Suprapubic skin (tissue), 4 donors: ENCODE measurements around the gene WWOX. TPM values are rescaled to one million over a fixed set of nuclear protein-coding genes. Genes with fewer than 3 reads are reported as not detected.

Experiments used
- DNase-seq, 2 donors: peaks; one replicate each; pipeline ENCODE4 v3.0.0-alpha.2; 2019; ENCODE audit warnings: low spot score in 2 of 2
- H3K27ac ChIP-seq: fragments of 200-600 bp; sonication (generic); one replicate; pipeline ENCODE4 v1.5.1; 2019
- H3K27me3 ChIP-seq: fragments of 200-600 bp; sonication (generic); one replicate; pipeline ENCODE4 v1.5.1; 2019
- H3K36me3 ChIP-seq: fragments of 200-600 bp; sonication (generic); one replicate; pipeline ENCODE4 v1.5.1; 2019
- H3K4me1 ChIP-seq: fragments of 200-600 bp; sonication (generic); one replicate; pipeline ENCODE4 v1.5.1; 2019
- H3K4me3 ChIP-seq: fragments of 200-600 bp; sonication (generic); one replicate; pipeline ENCODE4 v1.5.1; 2019; ENCODE audit warnings: mild to moderate bottlenecking
- H3K9me3 ChIP-seq: fragments of 200-600 bp; sonication (generic); one replicate; pipeline ENCODE4 v1.5.1; 2019
- EP300 ChIP-seq: sonication (generic); formaldehyde crosslinking; IDR thresholded peaks from one replicate; pipeline ENCODE4 v1.6.1; 2017; ENCODE audit warnings: antibody characterized with exemption
- POLR2A ChIP-seq, 2 donors: fragments of 450-650 bp; IDR thresholded peaks; one replicate each; pipeline ENCODE4 v1.6.1; 2017; ENCODE audit warnings: antibody characterized with exemption in 2 of 2, mild to moderate bottlenecking in 2 of 2, moderate library complexity in 2 of 2
- POLR2AphosphoS5 ChIP-seq, 3 donors: sonication (generic); formaldehyde crosslinking; IDR thresholded peaks; one replicate each; pipeline ENCODE4 v1.6.1; 2017; ENCODE audit warnings: antibody characterized with exemption in 3 of 3
- WGBS: methylation state at CpG from one replicate; pipeline ENCODE4 v1.1.5; 2018; 5-methylcytosine and 5-hydroxymethylcytosine counted together
- total RNA-seq, 4 donors: library from RNA; depleted of rRNA; stranded (reverse); fragments of >200 nt; gene quantifications; one replicate each; pipeline ENCODE4 v1.1.0, GENCODE V29; 2016
- TF ChIP-seq, protein P1 (sequence below), 2 donors: fragments of 200-600 bp in 1 of 2; fragments of 450-650 bp in 1 of 2; sonication (generic) in 1 of 2; IDR thresholded peaks; one replicate each; pipeline ENCODE4 v1.5.1; 2016 to 2019; ENCODE audit warnings: antibody characterized with exemption in 2 of 2, mild to moderate bottlenecking in 1 of 2, moderate library complexity in 1 of 2

Gene WWOX
- total RNA-seq, 4 donors from 2014 or later: 29.6 to 104 (median 47.3) TPM

DNA sequence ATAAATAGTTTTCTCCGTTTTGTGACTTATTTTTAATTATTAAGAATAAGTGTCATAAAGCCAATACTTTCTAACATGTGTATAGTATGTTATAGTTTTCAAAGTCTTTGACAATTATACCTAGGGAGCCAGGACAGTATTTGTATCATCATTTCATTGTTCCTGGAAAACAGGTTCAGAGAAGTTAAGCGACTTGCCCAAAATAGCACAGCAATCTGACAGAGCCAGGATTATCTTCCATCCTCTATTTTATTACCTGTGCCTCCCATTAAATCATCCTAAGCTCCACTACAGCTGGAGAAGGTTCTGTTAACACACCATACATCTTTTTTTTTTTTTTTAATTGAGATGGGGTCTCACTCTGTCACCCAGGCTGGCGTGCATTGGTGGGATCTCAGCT, 782.7 kb downstream of the WWOX start:
- no peak for DNase-seq
- H3K9me3 ChIP-seq: no peaks in the 10 kb centered on the region
- no peaks in the 10 kb centered on the region for H3K36me3 ChIP-seq
- TF ChIP-seq, protein P1, sequence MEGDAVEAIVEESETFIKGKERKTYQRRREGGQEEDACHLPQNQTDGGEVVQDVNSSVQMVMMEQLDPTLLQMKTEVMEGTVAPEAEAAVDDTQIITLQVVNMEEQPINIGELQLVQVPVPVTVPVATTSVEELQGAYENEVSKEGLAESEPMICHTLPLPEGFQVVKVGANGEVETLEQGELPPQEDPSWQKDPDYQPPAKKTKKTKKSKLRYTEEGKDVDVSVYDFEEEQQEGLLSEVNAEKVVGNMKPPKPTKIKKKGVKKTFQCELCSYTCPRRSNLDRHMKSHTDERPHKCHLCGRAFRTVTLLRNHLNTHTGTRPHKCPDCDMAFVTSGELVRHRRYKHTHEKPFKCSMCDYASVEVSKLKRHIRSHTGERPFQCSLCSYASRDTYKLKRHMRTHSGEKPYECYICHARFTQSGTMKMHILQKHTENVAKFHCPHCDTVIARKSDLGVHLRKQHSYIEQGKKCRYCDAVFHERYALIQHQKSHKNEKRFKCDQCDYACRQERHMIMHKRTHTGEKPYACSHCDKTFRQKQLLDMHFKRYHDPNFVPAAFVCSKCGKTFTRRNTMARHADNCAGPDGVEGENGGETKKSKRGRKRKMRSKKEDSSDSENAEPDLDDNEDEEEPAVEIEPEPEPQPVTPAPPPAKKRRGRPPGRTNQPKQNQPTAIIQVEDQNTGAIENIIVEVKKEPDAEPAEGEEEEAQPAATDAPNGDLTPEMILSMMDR (IDR thresholded peaks at IDR 0.05): no peak
- TF ChIP-seq POLR2A (IDR thresholded peaks at IDR 0.05) (no peak), POLR2AphosphoS5 (IDR thresholded peaks at IDR 0.05) (no peak), EP300 (no peak)
- H3K4me1 ChIP-seq: no peaks in the 10 kb centered on the region
- no peak overlapping the region for H3K27ac ChIP-seq
- H3K4me3 ChIP-seq: no peak overlapping the region
- no peaks in the 10 kb centered on the region for H3K27me3 ChIP-seq
- 89% methylated on average over 3 of the region's 3 CpGs for WGBS

DNA sequence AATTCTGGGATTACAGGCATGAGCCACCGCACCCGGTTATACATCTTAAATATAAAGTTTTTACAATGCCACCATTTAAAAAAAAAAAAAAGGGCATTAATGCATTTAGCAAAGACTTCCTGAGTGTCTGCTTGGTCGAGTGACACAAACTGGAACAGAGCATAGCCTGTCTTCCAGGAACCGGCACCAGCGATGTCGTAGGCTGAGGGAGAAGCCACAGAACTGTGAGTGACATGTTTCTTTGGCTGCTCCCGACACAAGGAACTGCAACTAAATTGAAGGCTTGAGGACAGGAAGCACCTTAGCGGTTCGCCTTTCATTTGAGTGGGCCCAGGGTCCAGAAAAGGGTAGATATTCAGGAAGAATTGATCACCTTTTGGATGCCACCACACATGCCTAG, 783.3 kb downstream of the WWOX start:
- 75% methylated on average over 9 of the region's 9 CpGs for WGBS
- no peaks in the 10 kb centered on the region for H3K36me3 ChIP-seq
- H3K27me3 ChIP-seq: no peaks in the 10 kb centered on the region
- TF ChIP-seq EP300 (no peak), POLR2AphosphoS5 (IDR thresholded peaks at IDR 0.05) (no peak), POLR2A (IDR thresholded peaks at IDR 0.05) (no peak)
- TF ChIP-seq, protein P1 (IDR thresholded peaks at IDR 0.05): no peak
- H3K9me3 ChIP-seq: no peaks in the 10 kb centered on the region
- no peak overlapping the region for H3K27ac ChIP-seq
- H3K4me1 ChIP-seq: no peaks in the 10 kb centered on the region
- no peak for DNase-seq
- no peak overlapping the region for H3K4me3 ChIP-seq

DNA sequence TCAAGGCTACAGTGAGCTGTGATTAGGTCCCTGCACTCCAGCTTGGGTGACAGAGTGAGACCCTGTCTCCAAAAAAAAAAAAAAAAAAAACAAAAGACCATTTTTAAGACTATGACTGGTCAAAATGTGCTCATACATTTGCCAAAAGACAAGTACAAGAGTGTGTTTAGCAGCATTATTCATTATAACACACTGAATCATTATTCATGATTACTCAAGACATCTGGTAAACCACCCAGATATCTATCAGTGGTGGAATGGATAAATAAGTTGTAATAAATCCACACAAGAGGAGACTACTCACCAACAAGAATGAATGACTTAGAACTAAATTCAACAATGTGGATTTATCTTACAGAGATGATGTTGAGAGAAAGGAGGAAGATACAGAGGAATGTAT, 784.8 kb downstream of the WWOX start:
- TF ChIP-seq POLR2AphosphoS5 (IDR thresholded peaks at IDR 0.05) (no peak), POLR2A (IDR thresholded peaks at IDR 0.05) (no peak), EP300 (no peak)
- TF ChIP-seq, protein P1 (IDR thresholded peaks at IDR 0.05): no peak
- no peak overlapping the region for H3K27ac ChIP-seq
- H3K4me1 ChIP-seq: no peaks in the 10 kb centered on the region
- DNase-seq: no peak
- H3K36me3 ChIP-seq: no peaks in the 10 kb centered on the region
- H3K9me3 ChIP-seq: no peaks in the 10 kb centered on the region
- no peak overlapping the region for H3K4me3 ChIP-seq
- no peaks in the 10 kb centered on the region for H3K27me3 ChIP-seq

DNA sequence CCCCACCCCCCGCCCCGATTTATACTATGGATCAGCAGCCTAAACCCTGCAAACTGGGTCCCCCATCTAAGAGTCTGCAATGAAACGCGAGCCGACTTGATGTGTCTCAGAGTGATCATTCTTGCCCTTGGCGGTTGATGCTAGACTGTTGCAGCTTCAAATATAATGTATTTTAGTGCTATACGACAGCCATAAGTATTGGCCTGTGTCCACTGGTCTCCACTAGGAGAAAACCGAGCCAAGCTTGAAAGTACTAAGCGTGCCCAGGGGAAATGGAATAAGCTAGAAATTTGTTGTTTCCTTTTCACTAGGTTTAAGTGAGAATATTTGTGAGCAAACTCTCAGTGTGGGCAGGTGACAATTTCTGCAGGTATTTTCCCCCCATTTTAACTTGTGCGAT, 789.9 kb downstream of the WWOX start:
- H3K36me3 ChIP-seq: no peaks in the 10 kb centered on the region
- H3K9me3 ChIP-seq: no peaks in the 10 kb centered on the region
- TF ChIP-seq, protein P1 (IDR thresholded peaks at IDR 0.05): no peak
- TF ChIP-seq POLR2A (IDR thresholded peaks at IDR 0.05) (no peak), POLR2AphosphoS5 (IDR thresholded peaks at IDR 0.05) (no peak), EP300 (no peak)
- no peak for DNase-seq
- H3K4me1 ChIP-seq: peaks cover 4% of the 10 kb centered on the region
- WGBS: 96% methylated on average over 10 of the region's 10 CpGs
- no peak overlapping the region for H3K27ac ChIP-seq
- no peak overlapping the region for H3K4me3 ChIP-seq
- no peaks in the 10 kb centered on the region for H3K27me3 ChIP-seq

DNA sequence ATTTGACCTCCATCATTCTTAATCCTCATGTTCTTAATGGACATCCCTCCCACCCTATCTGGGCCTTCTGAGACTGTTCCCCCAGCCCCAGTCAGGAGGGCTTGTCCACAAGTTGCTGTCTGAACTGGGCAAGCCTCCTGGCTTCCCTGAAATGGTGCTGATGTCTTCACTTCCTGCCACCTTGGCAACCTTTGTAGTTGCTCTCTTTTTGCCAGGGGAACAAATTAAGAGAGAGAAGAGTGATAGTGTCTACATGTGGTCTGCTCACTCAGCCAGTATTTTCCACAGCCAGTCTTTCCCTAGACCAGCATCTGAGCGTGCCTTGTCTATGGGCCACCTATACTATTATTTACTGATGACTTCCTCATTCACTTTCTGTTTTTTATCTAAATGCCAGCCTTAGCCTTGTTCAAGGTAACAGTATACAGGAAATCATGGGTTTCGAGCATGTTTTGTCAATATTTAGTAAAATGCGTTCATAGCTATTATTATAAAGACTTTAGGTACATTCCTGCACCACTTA, 791.0 kb downstream of the WWOX start:
- Histone ChIP-seq H3K36me3 (no peaks in the 10 kb centered on the region), H3K4me3 (no peak overlapping the region), H3K27me3 (no peaks in the 10 kb centered on the region), H3K27ac (no peak overlapping the region), H3K9me3 (no peaks in the 10 kb centered on the region), H3K4me1 (peaks cover 4% of the 10 kb centered on the region)
- WGBS: 90% methylated on average over 3 of the region's 3 CpGs
- DNase-seq: no peak
- TF ChIP-seq POLR2AphosphoS5 (IDR thresholded peaks at IDR 0.05) (no peak), POLR2A (IDR thresholded peaks at IDR 0.05) (no peak), EP300 (no peak)
- TF ChIP-seq, protein P1 (IDR thresholded peaks at IDR 0.05): no peak
